Measurements from ENCODE around the gene ATP2A2.
"Not testable (repeated sequence)": the region's sequence is repeated elsewhere in the genome, so short reads cannot be mapped to it uniquely, and the experiment has no call there.

Gene ATP2A2

GRCh38 chr12:110301065-110301806 lies 20.2 kb downstream of the ATP2A2 start:
- no peak for DNase-seq (ENCODE audit: low spot score)

DNA sequence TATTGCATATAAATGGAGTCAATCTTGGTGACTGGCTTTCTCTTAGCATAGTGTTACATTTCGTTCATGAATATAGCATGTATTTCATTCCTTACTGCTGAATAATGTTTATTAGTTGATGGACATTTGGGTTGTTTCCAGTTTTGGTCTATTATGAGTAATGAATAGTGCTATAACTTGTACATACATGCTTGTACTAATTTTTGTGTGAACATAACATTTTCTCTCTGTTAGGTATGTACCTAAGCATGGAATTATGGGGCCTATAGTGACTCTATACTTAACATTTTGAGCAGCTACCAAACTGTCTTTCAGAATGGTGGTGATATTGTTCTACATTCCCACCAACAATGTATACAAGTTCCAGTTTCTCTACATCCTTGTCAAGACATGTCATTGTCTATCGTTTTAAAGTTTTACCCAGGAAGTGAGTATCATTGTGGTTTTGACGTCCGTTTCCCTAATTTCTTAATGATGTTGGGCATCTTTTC lies 23.1 kb downstream of the ATP2A2 start:
- no peak for DNase-seq (ENCODE audit: low spot score)

DNA sequence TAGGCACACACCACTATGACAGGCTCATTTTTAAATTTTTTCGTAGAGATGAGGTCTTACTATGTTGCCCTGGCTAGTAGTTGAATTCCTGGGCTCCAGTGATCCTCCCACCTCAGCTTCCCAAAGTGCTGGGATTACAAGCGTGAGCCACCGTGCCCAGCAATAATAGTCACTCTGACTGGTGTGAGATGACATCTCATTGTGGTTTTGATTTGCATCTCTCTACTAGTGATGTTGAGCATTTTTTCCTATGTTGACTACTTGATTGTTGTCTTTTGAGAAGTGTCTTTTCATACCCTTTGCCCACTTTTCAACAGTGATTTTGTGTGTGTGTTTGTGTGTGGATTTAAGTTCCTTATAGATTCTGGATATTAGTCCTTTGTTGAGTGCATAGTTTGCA lies 26.3 kb downstream of the ATP2A2 start:
- no peak for DNase-seq (ENCODE audit: low spot score)

- DNase-seq (ENCODE audit: low spot score), result no peak
Measured at GRCh38 chr12:110310763-110311162, 29.7 kb downstream of the ATP2A2 start.

- DNase-seq (ENCODE audit: low spot score), result no peak
Measured at GRCh38 chr12:110311903-110312302, 30.9 kb downstream of the ATP2A2 start.

GRCh38 chr12:110312581-110313360 lies 31.7 kb downstream of the ATP2A2 start:
- DNase-seq (ENCODE audit: low spot score), result peak; percentile 42

DNA sequence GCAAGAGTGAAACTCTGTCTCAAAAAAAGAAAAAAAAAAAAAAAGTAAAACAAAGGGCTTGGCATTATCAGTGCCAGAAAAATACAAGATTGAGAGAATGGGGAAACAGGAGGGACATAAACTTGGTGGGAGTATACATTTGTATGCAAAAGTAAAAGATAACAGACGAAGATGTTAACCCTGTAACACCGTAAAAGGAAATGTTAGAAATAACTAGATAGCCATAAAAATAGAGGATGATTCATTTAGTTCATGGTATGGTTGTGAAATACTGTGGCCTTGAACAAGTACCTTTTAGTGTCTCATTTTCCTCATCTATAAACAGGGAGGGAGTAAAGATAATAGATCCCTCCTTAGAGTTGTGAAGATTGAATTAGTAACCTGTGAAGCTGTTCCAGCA lies 33.3 kb downstream of the ATP2A2 start:
- peak; percentile 31 for DNase-seq (ENCODE audit: low spot score)

DNA sequence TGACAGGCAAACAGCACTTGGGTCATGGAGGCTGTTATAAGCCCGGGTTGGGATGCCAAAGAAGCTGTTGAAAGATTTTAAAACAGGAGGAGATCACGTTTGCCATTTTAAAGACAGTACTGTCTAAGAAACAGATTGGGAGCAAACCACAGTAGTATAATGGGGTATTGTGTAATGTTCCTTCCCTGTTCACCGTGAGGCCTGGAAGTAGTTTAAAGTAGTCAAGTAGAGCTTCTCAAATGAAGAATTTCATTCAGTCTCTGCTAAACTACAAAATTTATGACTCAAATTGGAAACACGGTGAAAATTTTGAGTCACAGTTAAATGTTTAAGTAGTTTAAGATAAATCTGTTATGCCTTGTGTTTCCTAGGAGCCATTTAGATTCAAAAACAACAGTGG lies 35.8 kb downstream of the ATP2A2 start:
- DNase-seq (ENCODE audit: low spot score), result peak; percentile 60

DNA sequence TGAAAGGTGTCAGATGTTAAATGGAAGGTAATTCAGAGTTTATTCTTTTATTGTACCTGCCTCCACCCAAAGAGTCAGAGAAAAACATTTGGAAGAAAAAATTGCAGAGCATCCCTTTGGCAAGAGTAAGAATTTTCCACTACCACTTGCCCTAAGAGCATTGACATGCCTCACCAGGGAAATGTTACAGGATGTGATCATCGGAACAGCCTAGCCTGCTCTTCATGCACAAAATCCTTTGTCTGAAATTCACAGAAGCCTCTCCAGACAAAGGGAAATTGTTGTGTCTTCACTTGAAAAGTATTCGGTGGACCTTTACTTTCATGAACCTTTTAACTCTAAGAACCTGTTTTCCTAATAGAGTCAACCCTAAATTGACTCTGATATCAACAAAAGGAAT lies 36.9 kb downstream of the ATP2A2 start:
- DNase-seq (ENCODE audit: low spot score), result peak; percentile 52

- no peak for DNase-seq (ENCODE audit: low spot score)
Measured at GRCh38 chr12:110320550-110320949, 39.5 kb downstream of the ATP2A2 start.

DNA sequence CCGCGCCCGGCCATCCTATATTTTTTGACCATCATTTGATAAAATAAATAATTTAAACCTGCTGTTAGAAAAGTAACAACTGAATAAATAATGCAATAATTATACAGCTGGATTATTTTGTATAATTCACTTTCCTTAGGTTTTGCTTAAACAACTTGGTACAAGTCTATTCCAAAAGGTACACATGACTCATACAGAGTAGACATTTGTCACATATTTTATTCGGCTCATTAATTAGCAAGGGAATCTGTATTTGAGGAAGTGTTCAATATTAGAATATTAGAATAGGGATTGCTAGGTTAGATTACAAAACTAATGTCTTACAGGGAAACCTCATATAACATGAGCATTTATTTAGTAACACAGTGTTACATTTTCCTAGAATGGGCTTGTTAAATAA lies 48.7 kb downstream of the ATP2A2 start:
- no peak for DNase-seq (ENCODE audit: low spot score)

GRCh38 chr12:110330124-110330523 lies 49.1 kb downstream of the ATP2A2 start:
- no peak for DNase-seq (ENCODE audit: low spot score)

DNA sequence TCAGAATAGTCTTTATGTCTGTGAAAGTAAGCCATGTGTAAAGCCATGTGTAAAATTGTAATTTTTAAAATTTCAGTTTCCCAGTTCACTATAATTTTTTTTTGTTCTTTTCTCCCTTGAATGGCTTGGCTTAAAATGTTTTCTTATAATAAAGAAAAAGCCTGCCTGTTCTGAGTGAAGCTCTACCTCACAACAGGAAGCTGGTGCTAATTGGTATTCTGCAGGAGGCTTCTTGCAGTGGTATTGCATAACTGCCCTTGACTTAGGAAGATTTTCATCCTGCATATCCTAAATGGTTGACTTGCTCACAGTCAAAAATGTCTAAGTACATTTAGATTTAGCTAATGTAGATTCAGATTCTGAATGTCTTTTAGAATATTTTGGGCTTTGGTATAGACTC lies 49.5 kb downstream of the ATP2A2 start:
- DNase-seq (ENCODE audit: low spot score), result peak; percentile 37

DNA sequence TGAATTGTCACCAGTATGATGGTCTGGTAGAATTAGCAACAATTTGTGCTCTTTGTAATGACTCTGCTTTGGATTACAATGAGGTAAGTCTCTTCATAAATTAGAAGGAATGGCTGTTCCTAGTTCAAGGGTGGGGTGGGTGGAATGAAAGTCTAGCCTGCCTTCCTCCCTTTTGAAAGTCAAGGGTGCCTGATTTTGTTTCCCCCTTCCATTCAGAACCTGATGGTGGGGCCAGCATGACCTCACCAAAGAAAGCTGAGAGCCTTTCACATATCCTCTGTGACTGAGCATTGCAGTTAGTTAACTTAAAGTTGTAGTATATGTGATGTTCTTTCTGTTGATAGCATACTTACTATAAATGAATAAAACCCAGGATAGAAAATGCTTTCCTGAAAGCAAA lies 52.2 kb downstream of the ATP2A2 start:
- no peak for DNase-seq (ENCODE audit: low spot score)

DNA sequence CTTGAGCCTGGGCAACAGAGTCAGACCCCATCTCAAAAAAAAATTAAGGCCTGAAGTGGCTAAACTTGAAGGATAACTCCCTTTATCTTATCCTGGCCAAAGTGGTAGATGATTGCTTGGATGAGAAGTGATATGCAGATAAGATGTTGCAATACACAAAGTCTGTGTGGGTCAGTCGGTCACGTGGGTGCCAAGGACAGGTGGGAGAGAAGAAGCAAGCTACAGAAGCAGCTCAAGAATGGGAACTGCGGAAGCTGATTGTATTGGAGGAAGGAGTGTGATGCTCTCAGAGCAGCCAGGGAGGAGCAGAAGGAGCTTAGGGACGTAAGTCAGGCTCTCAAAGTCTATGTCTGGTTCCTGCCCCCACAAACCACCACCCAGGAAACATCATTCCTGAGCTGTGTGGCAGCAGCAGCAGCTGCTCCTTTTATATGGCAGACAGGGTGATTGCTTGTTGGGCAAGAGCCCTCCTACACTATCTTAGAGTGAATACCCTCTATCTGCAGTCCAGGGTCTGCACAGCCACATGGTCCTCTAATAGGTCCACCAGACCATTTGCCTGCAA lies 54.5 kb downstream of the ATP2A2 start:
- no peak for DNase-seq (ENCODE audit: low spot score)

GRCh38 chr12:110337912-110338710 lies 57.1 kb downstream of the ATP2A2 start:
- DNase-seq (ENCODE audit: low spot score), result no peak

GRCh38 chr12:110338754-110339153 lies 57.7 kb downstream of the ATP2A2 start:
- no peak for DNase-seq (ENCODE audit: low spot score)

- no peak for DNase-seq (ENCODE audit: low spot score)
Measured at GRCh38 chr12:110339184-110339952, 58.3 kb downstream of the ATP2A2 start.

- not testable (repeated sequence) for DNase-seq (ENCODE audit: low spot score)
Measured at GRCh38 chr12:110340261-110340660, 59.2 kb downstream of the ATP2A2 start.

DNA sequence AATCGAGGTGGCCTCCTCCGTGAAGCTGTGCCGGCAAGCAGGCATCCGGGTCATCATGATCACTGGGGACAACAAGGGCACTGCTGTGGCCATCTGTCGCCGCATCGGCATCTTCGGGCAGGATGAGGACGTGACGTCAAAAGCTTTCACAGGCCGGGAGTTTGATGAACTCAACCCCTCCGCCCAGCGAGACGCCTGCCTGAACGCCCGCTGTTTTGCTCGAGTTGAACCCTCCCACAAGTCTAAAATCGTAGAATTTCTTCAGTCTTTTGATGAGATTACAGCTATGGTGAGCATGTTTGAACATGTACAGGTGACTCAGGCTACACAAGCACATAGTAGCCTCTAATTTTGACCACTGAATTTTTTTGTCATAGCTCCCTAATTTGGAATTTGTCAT lies 59.7 kb downstream of the ATP2A2 start:
- no peak for DNase-seq (ENCODE audit: low spot score)

DNA sequence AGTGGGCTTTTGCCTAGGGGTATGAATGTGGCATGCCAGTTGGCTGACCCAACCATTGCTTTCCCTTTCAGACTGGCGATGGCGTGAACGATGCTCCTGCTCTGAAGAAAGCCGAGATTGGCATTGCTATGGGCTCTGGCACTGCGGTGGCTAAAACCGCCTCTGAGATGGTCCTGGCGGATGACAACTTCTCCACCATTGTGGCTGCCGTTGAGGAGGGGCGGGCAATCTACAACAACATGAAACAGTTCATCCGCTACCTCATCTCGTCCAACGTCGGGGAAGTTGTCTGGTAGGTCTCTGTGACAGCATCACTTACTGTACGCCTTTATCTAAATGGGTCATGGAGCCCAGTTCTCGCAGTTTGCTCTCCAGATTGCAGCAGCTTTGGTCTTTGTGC lies 61.1 kb downstream of the ATP2A2 start:
- DNase-seq (ENCODE audit: low spot score), result no peak

Data from AG08395 (cell line).